SHP77 treated with DMSO at 0.1 percent for 48 hours (cell line): ENCODE data around the gene MICALL1.

ENCODE experiments used
- DNase-seq: peaks from one replicate; lab custom pipeline; 2025; lab: John Stamatoyannopoulos, UW

MICALL1 gene

DNA sequence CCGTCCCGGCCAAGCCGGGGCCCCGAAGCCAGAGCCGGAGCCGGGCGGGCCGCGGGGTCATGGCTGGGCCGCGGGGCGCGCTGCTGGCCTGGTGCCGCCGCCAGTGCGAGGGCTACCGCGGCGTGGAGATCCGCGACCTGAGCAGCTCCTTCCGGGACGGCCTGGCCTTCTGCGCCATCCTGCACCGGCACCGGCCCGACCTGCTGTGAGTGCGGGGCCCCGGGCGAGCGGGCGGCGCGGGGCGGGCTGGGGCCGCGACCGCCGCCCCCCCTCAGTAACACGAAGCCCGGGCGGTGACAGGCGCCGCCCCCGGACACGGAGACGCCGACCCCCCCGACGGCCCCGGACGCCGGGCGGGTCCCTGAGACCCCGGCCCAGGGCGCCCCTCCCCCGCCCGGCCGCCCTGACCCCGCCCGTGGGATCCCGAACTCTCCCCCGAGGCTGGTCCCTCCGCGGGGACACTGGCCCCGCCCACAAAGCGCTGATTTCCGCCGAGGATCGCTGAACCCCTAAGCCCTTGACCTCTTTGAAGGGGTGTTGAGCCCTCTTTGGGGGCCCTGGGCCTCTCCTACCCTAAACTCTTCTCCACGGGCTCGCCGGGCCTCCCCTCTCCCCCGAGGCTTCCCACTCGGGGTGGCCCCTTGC is 389 bp downstream of the MICALL1 start:
- DNase-seq: no peak

DNA sequence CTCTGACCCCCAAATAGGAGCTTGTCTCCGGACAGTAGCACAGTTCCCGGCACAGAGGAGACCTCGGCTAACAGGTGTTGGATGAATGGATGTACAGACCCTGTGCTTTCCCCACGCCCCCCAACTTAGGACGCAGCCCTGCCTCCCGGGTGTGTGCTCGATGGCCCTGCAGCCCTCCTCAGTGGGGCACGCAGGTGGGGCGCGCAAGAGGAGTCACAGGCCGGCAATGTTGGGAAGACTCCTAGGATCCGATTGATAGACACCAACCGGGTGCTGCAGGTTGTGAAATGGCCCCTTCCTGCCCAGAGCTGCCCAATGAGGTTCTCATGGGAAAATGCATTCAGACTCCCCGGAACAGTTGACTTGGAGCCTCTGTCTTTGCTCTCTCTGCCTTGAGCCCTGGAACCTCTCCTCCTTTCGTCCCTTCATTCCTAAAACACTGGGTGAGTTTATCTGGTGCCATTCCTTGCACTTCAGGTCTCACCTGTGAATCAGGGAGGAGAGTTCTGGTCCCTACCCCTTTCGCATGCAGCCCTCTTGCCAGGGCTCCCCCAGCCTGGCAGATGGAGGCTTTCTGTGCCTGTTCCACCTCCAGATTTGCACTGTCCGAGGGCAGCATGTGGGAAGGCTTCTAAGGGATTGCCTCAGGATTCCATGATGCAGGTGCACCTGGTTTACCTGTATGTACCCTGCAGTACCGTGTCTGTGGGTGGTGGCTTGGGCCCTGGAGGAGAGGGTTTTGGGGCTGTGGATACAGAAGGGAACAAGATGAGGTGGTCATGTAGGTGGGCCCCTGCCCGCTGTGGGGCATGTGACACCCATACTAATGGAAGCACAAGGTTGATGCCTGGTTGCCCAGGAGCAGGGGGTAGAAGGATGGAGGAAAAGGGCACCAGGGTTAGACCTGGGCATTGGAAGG is 1.2 kb downstream of the MICALL1 start:
- DNase-seq: no peak

DNA sequence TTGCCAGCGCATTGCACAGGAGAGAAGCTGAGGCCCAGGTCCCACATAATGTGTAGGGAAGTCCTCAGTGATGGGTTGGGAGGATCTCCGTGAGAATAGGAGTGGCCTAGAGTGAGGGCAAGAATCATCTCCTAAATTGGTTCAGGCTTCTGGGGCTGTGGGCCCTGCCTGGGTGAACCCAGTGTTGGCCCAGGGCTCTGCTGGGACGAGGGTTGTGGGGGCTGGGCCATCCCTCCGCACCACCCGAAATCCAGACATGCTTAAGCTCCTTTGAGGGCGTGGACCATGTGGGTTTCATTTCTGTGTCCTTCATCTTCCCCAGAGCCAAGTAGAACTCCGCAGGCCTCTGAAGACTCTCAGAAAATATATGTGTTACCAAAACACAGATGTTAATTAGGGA is 3.7 kb downstream of the MICALL1 start:
- DNase-seq: no peak

DNA sequence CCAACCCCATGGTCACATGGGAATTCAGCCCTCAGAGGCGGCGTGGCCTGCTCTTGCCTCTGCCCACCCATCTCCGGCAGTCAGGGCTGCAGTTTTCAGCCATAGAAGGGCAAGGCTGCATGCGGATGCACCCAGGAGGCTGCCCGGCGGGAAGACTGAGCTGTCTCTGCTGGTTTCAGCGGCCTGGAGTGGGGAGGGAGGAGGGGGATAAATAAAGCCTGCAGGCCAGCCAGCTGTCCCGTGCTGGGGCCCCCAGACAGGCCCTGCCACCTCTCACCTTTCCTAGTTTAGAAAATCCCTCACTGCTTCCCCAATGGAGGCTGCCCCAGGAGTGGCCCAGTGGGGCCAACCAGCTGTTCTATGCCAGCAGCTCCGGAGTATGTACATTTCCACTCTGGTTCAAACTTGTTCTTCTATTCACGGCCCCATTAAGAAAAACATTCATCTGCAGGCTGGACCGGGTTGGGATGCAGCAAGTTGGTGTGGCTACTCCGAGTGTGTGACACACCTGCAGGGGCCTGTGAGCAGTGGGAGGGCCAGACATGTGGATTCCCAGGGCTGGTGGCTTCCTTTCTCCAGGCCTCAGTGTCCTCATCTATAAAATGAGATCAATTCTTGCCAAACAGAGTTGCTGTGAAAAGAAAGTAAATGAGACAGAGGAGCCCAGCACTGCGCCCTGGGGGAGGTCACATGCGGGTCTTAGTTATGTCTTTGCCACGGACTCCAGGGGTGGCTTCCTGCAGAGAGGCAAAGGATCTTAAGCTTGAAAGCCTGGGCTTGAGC is 5.0 kb downstream of the MICALL1 start:
- no peak for DNase-seq

DNA sequence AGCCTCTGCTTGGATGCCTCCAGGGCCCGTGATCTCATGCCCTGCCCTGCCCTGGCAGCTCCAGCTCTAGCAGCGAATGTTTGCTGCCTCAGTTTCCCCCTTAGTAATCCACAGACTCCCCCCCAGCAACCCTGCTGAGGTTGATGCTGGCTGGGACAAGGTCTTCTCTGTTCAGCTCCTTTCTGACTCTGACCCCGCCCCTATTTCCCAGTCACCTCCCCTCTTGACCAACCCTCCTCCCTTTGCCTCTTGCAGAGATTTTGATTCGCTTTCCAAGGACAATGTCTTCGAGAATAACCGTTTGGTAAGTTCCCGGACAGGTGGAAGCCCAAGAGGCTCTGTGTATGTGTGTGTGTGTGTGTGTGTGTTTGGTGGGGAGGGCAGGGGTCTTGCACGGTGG is 5.6 kb downstream of the MICALL1 start:
- DNase-seq: no peak

DNA sequence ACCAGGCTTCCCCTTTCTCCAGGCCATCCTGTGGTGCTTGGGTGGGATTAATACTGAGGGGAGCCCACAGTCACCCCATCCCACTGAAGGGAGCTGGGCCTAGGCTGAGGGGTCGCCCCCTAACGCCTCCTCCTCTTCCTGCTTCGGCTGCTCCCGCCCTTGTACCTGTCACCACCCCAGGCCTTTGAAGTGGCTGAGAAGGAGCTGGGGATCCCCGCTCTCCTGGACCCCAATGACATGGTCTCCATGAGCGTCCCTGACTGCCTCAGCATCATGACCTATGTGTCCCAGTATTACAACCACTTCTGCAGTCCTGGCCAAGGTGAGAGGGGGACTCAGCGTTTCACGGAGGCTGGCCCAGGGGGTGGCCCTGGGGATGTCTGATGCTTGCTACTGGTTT is 6.1 kb downstream of the MICALL1 start:
- no peak for DNase-seq

DNA sequence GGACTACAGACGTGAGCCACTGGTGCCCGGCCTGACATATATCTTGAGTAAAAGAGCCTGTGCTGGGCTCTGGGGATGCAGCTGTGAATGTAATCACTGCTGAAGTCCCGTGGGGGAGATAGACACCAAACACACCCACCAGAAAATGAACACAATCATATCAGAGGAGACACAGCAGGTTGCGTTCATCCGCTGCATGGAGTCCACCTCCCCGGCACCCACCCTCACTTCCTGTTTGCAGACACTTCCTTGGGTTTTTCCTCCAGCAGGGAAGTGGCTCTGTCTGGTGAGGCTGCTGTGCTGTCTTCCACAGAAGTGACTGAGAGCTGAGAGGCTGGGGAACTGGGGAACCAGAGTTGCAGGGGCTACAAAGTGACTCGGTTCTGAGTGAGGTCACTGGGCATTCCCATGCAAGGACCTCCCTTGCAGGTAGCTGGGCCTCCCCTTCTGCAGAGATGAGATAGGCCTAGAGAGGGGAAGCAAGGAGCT is 7.2 kb downstream of the MICALL1 start:
- DNase-seq: no peak

DNA sequence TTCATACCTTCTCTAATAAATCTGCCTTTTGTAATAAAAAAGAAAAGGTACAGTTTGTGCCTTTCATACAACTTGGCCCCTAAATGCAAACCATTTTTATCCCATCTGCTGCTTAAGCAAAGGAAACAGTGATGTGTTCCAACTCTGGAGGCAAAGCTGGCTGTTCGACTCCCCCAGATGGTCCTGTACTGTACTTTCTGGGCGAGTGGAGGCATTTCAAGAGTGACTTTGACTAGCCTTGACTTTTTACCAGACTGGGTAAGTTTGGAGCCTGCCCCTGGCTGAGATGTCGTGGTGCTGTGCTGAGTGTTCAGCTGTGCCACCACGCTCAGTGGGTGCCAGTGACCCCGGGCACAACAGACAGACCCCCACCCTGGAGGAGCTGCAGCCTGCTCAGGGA is 10.2 kb downstream of the MICALL1 start:
- DNase-seq: no peak

DNA sequence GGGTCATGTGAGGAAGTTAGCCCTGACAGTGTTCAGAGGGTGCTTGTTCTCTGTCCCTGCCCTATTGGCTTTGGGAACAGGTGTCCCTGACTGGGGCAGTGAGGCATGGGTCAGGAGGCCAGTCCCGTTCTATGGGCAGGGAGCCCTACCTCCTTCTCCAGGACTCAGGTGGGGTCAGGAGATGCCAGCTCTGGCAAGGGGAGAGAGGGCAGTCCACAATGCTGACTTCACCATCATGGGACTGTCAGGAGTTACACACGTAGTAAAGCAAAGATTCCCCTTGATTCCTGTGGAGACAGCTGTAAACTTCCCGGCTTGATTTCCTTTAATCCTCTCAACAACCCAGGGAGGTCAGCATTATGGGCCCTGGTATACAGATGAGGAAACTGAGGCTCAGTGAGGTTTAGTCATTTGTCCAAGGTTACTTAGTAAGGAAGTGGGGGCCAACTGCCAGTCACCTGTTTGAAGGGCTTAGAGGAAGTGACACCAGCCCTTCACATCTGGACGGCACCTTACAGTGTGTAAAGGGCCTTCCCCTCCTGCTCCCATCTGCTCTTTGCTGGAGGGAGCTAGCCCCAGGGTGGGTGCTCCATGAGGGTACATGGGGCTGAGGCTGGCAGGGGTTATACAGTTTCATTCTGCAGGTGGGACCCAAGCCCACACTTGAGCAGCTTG is 11.9 kb downstream of the MICALL1 start:
- no peak for DNase-seq

DNA sequence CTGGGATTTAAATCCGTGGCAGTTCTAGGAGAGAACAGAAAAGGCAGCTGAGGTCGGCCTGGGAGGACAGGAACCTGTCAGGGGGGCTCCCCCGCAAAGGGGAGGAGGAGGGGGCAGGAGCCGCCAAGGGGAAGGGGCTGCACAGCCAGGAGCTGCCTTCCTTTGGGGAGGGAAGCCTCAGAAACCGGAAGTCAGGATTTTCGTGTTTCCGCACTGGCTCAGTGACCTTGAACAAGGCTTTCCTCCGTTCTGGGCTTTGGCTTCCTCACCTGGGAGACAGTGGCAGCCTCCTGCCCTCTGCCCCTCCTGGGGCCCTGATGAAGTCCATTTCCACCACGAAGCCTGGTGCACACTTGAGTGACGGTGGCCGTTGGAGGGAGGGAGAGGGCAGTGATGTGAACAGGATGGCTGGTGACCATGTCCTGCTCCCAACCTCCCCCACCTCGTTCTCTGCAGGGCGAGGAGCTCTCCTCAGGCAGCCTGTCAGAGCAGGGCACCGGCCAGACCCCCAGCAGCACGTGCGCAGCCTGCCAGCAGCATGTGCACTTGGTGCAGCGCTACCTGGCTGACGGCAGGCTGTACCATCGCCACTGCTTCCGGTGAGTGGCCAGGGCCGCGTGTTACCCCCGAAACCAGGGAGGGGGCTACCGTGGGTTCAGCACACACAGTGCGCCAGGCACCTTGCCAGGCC is 12.6 kb downstream of the MICALL1 start:
- no peak for DNase-seq

DNA sequence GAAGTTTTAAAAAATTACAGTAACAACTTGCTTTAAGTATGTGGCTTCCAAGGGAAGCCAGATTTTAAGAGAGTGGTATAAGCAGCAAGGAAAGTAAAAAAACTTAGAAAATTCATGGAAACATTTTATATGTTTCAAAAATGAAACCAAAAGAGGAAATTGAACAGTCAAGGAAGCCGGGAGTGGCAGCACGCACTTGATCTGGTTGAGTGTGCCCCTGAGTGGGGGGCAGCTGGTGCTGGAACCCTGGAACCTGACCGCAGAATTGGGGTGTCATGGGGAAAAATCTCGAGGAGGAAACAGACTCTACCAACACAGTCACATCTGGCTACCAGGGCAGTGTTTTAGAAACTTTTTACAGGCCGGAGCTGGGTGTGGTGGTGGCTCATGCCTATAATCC is 14.0 kb downstream of the MICALL1 start:
- no peak for DNase-seq

DNA sequence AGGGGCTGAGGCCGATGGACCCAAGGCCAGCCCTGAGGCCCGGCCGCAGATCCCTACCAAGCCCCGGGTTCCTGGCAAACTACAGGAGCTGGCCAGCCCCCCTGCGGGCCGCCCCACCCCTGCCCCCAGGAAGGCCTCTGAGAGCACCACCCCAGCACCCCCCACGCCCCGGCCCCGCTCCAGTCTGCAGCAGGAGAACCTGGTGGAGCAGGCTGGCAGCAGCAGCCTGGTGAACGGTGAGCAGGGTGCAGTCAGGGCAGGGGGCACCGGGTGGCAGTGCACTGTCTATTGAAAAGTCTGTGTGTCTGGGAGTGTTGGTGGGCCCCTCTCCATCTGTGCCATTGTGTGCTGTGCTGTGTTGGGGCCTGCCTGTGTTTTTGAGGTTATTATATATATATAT is 16.1 kb downstream of the MICALL1 start:
- DNase-seq: no peak

DNA sequence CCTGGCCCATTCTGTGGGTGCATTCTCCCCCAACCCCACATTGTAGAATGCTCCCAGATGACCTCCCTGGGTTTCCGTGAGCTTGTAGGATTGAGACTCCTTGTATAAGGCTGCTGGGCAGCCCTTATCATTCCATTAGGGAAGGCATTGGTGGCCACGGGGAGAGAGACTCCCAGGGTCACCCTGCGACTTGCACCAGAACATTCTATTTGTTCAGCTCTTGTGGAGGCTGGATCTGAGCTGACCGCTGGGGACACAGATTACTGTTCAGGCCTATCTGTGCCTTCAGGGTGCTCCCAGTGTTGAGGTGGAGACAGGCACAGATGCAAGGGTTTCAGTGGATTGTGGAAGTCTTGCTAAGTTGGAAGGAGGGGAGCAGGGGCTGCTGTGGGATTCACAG is 17.8 kb downstream of the MICALL1 start:
- DNase-seq: no peak

DNA sequence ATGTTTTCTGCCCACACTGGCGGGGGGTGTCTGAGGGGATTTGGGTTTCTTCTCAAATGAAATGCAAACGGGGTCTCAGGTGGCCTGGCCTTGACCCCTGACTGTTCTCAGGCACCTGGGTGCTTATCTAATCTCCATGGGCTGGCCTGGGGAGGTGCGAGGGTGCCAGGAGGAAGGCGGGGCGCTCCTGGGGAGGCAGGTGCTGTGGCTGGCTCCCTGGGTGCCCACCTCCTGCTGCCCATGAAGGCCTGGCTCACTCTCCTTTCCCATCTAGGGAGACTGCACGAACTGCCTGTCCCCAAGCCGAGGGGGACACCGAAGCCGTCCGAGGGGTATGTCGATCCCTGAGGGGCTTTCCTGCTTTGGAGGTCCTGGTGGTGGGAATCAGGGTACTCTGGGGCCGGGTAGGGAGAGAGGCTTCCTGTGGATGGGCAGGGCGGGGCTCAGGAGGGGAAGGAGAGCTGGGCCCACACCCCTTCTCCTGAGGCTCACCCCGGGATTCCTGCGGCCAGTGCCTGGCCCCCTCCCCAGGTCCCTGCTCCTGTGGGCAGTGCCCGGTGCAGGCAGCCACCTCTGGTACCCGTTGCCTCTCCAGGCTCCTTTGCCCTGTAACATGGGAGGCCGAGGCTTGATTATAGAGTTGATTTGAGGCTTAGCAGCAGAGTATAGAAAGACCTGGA is 18.4 kb downstream of the MICALL1 start:
- DNase-seq: no peak

DNA sequence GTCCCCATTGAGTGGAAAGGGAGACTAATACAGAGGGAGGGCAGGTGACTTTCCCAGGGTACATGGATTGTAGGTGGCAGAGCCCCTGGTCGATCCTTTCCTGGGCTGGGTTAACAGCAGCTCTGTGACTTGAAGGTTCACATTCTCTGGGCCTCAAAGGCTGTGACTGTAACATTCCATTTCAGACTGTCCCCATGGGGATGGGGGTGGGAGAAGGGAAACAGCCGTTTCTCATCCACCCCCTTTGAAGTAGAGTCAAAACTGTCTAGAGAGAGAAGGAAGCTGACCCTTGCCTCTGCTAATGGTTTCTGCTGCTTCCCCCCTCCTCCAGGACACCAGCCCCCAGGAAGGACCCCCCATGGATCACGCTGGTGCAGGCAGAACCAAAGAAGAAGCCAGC is 19.2 kb downstream of the MICALL1 start:
- DNase-seq: no peak

DNA sequence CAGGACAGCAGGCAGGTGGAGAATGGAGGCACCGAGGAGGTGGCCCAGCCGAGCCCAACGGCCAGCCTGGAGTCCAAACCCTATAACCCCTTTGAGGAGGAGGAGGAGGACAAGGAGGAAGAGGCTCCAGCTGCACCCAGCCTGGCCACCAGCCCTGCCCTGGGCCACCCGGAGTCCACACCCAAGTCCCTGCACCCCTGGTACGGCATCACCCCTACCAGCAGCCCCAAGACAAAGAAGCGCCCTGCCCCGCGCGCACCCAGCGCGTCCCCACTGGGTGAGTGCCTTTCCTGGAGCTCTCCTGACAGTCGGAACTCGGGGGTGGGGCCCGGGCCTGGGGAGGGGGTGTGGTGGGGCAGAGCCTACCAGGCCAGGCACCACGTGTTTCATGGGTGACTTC is 19.7 kb downstream of the MICALL1 start:
- DNase-seq: no peak

DNA sequence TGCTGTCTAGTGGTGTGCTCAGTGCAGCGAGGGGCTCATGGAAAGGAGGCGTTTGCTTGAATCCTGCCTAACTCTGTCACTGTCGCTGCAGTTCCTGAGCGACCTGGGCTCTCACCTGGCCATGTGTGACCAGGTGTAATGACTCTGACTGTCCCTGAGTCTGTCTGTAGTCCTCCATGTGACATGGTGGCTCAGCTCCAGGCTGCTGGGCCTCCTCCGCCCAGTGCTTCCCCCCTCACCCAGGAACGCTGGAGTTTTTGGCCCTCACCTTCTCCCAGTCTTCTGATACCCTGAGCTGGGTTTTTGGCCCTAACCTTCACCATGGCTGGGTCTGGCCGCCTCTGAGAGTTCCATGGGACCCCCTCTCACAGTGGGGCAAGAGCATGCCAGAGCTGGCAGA is 20.3 kb downstream of the MICALL1 start:
- DNase-seq: no peak

DNA sequence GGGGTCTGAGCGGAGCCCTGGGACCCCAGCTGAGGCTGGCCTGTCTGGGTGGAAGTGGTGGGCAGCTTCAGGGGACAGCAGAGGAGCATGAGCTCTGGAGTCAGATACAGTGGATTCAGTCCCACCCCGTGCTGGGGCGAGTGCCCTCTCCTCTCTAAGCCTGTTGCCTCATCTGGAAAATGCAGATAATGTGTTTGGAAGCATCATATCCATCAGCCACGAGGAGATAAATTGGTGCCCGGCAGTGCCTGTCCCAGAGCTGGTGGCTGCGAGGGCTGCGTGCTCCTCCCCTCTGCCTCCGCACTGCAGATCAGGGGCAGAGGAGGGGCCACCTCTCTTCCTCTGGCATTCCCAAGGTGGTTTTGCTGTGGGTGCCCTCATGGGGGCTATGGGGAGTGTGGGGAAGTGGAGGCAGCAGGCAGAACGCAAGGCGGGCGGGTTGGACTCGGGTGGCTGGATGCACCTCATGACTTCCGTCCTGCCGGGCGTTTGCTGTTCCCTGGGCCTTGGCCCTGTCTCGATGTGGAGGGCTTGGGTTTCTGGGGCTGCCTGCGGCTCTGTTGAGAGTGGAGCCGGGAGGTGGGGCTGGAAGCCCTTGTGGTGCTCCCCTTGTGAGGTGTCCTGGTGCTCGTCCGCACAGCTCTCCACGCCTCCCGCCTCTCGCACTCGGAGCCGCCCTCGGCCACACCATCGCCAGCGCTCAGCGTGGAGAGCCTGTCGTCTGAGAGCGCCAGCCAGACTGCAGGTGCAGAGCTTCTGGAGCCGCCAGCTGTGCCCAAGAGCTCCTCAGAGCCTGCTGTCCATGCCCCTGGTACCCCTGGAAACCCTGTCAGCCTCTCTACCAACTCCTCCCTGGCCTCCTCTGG is 20.9 kb downstream of the MICALL1 start:
- DNase-seq: no peak

DNA sequence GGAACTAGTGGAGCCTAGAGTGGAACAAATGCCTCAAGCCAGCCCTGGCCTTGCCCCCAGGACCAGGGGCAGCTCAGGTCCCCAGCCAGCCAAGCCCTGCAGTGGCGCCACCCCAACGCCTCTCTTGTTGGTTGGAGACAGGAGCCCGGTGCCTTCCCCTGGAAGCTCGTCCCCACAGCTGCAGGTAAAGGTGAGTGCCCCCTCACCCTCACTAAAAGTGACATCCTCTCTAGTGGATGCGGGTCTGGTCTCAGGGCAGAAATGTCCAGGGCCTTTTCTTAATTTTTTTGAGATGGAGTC is 21.5 kb downstream of the MICALL1 start:
- DNase-seq: no peak

DNA sequence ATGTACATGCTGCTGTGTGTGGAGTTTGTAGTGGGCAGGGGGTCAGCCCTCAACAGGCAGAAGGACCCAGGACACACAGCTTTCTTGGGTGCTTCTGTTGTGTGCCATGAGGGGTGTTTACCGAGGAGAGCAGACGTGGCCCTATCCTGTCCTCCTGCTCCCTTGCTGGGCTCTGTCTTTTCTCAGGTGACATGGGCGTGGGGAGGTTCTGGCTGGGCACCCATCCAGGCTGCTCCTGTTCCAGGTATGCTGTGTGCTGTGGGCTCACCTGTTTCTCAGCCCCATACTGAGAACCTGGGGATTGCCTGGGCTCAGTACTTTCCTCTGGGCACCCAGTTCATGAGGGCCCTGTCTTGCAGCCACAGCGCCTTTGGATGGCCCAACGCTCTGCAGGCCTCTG is 23.3 kb downstream of the MICALL1 start:
- DNase-seq: no peak
